ENCODE data around the gene SLC5A11. TPM values are rescaled to one million over a fixed set of nuclear protein-coding genes. Genes with fewer than 3 reads are reported as not detected.

The SLC5A11 gene
- total RNA-seq, 1 donor from 2014 or later, result 0.10 TPM

DNA sequence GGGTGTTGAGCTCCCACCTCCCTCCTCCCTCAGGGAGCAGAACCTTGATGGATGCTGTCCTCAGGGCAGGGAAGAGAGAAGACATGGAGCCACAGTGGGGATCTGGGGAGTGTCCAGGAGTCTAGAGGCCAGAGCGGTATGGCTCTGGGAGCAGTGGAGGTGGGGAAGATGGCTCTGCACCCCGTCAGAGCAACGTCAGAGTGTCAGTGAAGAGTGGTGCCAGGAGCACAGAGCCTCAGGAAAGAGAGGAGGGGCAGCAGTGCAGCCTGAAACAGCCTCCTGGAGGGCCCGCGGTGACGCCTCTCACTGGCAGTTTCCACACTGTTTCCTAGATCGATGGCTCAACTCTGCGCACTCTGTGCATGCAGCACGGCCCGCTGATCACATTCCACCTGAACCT, 23.2 kb upstream of the SLC5A11 start:
- intact Hi-C loops (cut with micrococcal nuclease), result no loop called here
- H3K9me3 Mint-ChIP-seq, result no peaks in the 10 kb centered on the region
- H3K4me3 Mint-ChIP-seq, result no peak overlapping the region
- peaks cover 53% of the 10 kb centered on the region for H3K36me3 Mint-ChIP-seq (ENCODE audit: low read depth)
- no peak overlapping the region for H3K27ac Mint-ChIP-seq
- no peak for DNase-seq (ENCODE audit: low spot score)
- no peaks in the 10 kb centered on the region for H3K27me3 Mint-ChIP-seq (ENCODE audit: insufficient read depth)
- H3K4me1 Mint-ChIP-seq (ENCODE audit: low read depth), result no peaks in the 10 kb centered on the region

GRCh38 chr16:24822974-24823373, 22.8 kb upstream of the SLC5A11 start:
- no peak overlapping the region for H3K27ac Mint-ChIP-seq
- H3K4me3 Mint-ChIP-seq, result no peak overlapping the region
- no peaks in the 10 kb centered on the region for H3K27me3 Mint-ChIP-seq (ENCODE audit: insufficient read depth)
- peaks cover 49% of the 10 kb centered on the region for H3K36me3 Mint-ChIP-seq (ENCODE audit: low read depth)
- H3K9me3 Mint-ChIP-seq, result no peaks in the 10 kb centered on the region
- no peak for DNase-seq (ENCODE audit: low spot score)
- intact Hi-C loops (cut with micrococcal nuclease), result no loop called here
- H3K4me1 Mint-ChIP-seq (ENCODE audit: low read depth), result no peaks in the 10 kb centered on the region

- Mint-ChIP-seq H3K4me1 (ENCODE audit: low read depth) (no peaks in the 10 kb centered on the region), H3K36me3 (ENCODE audit: low read depth) (peaks cover 29% of the 10 kb centered on the region), H3K9me3 (no peaks in the 10 kb centered on the region), H3K27ac (no peak overlapping the region), H3K27me3 (ENCODE audit: insufficient read depth) (no peaks in the 10 kb centered on the region), H3K4me3 (no peak overlapping the region)
- intact Hi-C loops (cut with micrococcal nuclease), result no loop called here
- DNase-seq (ENCODE audit: low spot score), result no peak
Measured at GRCh38 chr16:24825696-24826095, 20.1 kb upstream of the SLC5A11 start.

DNA sequence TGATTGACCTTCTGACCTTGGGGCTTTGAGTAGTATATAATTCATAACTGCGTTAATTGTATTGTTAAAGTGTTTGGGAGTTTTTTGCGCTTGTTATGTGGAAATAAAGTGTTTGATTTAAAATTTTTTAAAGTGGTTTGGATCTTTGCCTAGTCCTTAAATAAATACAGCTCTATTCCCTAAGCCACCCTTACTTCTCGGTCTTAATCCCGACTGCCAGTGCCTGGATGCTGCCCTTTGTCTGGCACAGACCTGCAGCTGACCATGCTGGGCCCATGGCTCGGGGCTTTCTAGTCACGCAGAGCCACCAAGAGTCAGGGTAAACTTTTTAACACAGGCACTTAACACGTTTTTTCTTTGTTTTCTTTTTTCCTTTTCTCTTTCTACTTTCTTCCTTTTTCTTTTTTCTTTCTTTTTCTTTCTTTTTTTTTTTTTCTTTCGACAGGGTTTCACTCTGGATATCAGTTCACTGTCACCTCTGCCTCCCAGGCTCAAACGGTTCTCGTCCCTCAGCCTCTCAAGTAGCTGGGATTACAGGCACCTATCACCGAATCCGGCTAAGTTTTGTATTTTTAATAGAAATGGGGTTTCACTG, 19.6 kb upstream of the SLC5A11 start:
- no peak for DNase-seq (ENCODE audit: low spot score)
- H3K4me1 Mint-ChIP-seq (ENCODE audit: low read depth), result no peaks in the 10 kb centered on the region
- peaks cover 27% of the 10 kb centered on the region for H3K36me3 Mint-ChIP-seq (ENCODE audit: low read depth)
- H3K27me3 Mint-ChIP-seq (ENCODE audit: insufficient read depth), result no peaks in the 10 kb centered on the region
- H3K27ac Mint-ChIP-seq, result no peak overlapping the region
- intact Hi-C loops (cut with micrococcal nuclease), result no loop called here
- H3K9me3 Mint-ChIP-seq, result no peaks in the 10 kb centered on the region
- H3K4me3 Mint-ChIP-seq, result no peak overlapping the region

- H3K36me3 Mint-ChIP-seq (ENCODE audit: low read depth), result peaks cover 22% of the 10 kb centered on the region
- H3K4me1 Mint-ChIP-seq (ENCODE audit: low read depth), result no peaks in the 10 kb centered on the region
- no peaks in the 10 kb centered on the region for H3K27me3 Mint-ChIP-seq (ENCODE audit: insufficient read depth)
- no peak for DNase-seq (ENCODE audit: low spot score)
- H3K27ac Mint-ChIP-seq, result no peak overlapping the region
- intact Hi-C loops (cut with micrococcal nuclease), result no loop called here
- H3K4me3 Mint-ChIP-seq, result no peak overlapping the region
- H3K9me3 Mint-ChIP-seq, result no peaks in the 10 kb centered on the region
Measured at GRCh38 chr16:24826817-24827566, 18.8 kb upstream of the SLC5A11 start.

DNA sequence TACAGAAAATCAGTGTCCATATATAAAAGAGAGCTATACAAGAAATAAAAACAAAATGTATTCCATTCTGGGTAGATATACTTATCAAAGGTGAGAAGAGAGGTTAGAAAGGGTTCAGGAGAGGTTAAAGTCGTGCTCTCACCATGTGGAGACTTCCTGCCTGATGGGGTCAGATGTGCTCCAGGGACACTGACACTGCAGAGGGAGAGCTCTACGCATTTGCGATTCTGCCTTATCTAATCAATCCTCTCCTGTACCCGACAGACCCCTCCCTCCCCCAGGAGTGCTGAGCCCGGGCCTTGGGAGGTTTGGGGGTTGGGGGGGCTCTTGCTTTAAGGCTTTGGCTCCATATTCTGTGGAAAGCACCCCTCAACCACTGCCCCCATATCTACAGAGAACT, 16.6 kb upstream of the SLC5A11 start:
- no peaks in the 10 kb centered on the region for H3K27me3 Mint-ChIP-seq (ENCODE audit: insufficient read depth)
- DNase-seq (ENCODE audit: low spot score), result no peak
- intact Hi-C loops (cut with micrococcal nuclease), result no loop called here

DNA sequence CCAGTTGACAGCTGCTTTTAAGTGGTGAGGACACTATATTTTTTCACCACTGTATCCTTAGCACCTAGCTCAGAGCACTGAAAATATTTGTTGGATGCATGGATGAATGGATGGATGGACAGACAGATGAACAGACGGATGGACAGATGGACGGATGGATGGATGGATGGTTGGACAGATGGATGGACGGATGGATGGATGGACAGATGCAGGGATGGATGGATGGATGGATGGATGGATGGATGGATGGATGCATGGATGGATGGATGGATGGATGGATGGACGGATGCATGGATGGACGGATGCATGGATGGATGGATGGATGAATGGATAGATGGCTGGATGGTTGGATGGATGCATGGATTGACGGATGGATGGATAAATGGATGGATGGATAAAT, 12.4 kb upstream of the SLC5A11 start:
- H3K27ac Mint-ChIP-seq, result no peak overlapping the region
- H3K9me3 Mint-ChIP-seq, result no peaks in the 10 kb centered on the region
- no peaks in the 10 kb centered on the region for H3K27me3 Mint-ChIP-seq (ENCODE audit: insufficient read depth)
- no peaks in the 10 kb centered on the region for H3K36me3 Mint-ChIP-seq (ENCODE audit: low read depth)
- H3K4me3 Mint-ChIP-seq, result no peak overlapping the region
- no peak for DNase-seq (ENCODE audit: low spot score)
- H3K4me1 Mint-ChIP-seq (ENCODE audit: low read depth), result no peaks in the 10 kb centered on the region
- intact Hi-C loops (cut with micrococcal nuclease), result loop anchor here (10.0 kb wide), 1 partner anchor 391 kb away; no protein-coding TSS in a partner anchor

More for the DNA sequence above, 16.6 kb upstream of the SLC5A11 start:
- H3K4me1 Mint-ChIP-seq (ENCODE audit: low read depth), result no peaks in the 10 kb centered on the region
- H3K9me3 Mint-ChIP-seq, result no peaks in the 10 kb centered on the region
- no peak overlapping the region for H3K27ac Mint-ChIP-seq
- peaks cover 13% of the 10 kb centered on the region for H3K36me3 Mint-ChIP-seq (ENCODE audit: low read depth)
- no peak overlapping the region for H3K4me3 Mint-ChIP-seq

- Mint-ChIP-seq H3K27me3 (ENCODE audit: insufficient read depth) (peaks cover 2% of the 10 kb centered on the region), H3K4me1 (ENCODE audit: low read depth) (no peaks in the 10 kb centered on the region), H3K9me3 (no peaks in the 10 kb centered on the region), H3K27ac (no peak overlapping the region), H3K4me3 (no peak overlapping the region), H3K36me3 (ENCODE audit: low read depth) (no peaks in the 10 kb centered on the region)
- intact Hi-C loops (cut with micrococcal nuclease), result loop anchor here (10.0 kb wide), 1 partner anchor 390 kb away; no protein-coding TSS in a partner anchor
- no peak for DNase-seq (ENCODE audit: low spot score)
Measured at GRCh38 chr16:24834459-24835335, 11.1 kb upstream of the SLC5A11 start.

GRCh38 chr16:24836836-24837235, 8.9 kb upstream of the SLC5A11 start:
- Mint-ChIP-seq H3K27ac (no peak overlapping the region), H3K27me3 (ENCODE audit: insufficient read depth) (peaks cover 4% of the 10 kb centered on the region), H3K9me3 (no peaks in the 10 kb centered on the region), H3K4me3 (no peak overlapping the region), H3K4me1 (ENCODE audit: low read depth) (no peaks in the 10 kb centered on the region), H3K36me3 (ENCODE audit: low read depth) (no peaks in the 10 kb centered on the region)
- no peak for DNase-seq (ENCODE audit: low spot score)
- intact Hi-C loops (cut with micrococcal nuclease), result loop anchor here (10.0 kb wide), 1 partner anchor 388 kb away; no protein-coding TSS in a partner anchor

DNA sequence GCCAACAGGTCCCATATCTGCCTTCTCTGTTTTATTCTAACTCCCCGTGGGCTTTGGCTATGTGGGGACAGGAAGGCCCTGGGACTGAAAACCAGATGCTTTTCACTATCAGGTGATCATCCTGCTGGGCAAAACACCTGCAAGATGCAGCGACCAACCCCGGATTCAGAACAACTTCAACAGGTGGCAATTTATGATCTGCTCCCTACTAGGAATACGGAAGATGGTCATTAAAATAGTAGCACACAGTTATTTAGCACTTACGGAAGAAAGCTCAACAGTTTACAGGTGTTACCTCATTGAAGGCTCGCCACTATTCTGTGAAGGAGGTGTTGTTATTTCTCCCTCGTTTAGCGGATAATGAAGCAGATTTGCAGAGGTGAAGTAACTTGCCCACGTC, 7.8 kb upstream of the SLC5A11 start:
- Mint-ChIP-seq H3K27ac (no peak overlapping the region), H3K36me3 (ENCODE audit: low read depth) (no peaks in the 10 kb centered on the region), H3K27me3 (ENCODE audit: insufficient read depth) (peaks cover 4% of the 10 kb centered on the region), H3K4me3 (no peak overlapping the region), H3K9me3 (no peaks in the 10 kb centered on the region), H3K4me1 (ENCODE audit: low read depth) (no peaks in the 10 kb centered on the region)
- no peak for DNase-seq (ENCODE audit: low spot score)
- intact Hi-C loops (cut with micrococcal nuclease), result loop anchor here (10.0 kb wide), 1 partner anchor 387 kb away; no protein-coding TSS in a partner anchor

DNA sequence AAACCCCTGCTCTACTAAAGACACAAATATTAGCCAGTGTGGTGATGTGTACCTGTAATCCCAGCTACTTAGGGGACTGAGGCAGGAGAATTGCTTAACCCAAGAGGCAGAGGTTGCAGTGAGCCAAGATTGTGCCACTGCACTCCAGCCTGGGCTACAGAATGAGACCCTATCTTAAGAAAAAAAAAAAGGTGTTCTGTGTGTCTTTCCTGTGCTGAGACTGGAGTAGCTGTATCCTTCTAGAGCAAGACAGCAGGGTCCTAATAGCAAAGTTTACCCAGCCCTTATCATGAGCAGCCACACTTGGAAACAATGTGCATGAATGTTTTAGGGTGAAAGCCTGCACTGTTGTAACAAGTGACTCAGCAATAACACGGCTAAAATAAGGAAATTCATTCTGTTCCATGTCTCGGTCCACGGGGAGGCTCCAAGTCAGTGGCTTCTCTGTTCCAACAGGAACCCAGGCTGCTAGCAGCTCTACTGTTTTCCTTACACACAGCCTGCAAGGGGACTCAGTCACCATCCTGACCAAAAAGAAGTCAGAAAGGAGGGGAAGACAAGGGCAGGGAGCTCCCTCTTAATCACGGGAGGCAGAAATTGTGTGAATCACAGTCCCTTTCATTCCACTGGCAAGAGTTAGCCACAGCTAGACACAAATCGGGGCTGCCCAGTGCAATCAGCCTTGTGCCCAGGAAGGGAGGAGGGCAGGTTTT, 7.1 kb upstream of the SLC5A11 start:
- Mint-ChIP-seq H3K4me3 (no peak overlapping the region), H3K4me1 (ENCODE audit: low read depth) (no peaks in the 10 kb centered on the region), H3K27ac (no peak overlapping the region), H3K36me3 (ENCODE audit: low read depth) (no peaks in the 10 kb centered on the region), H3K27me3 (ENCODE audit: insufficient read depth) (peaks cover 4% of the 10 kb centered on the region), H3K9me3 (no peaks in the 10 kb centered on the region)
- intact Hi-C loops (cut with micrococcal nuclease), result loop anchor here (10.0 kb wide), 1 partner anchor 386 kb away; no protein-coding TSS in a partner anchor
- no peak for DNase-seq (ENCODE audit: low spot score)

- no peaks in the 10 kb centered on the region for H3K9me3 Mint-ChIP-seq
- no peak for DNase-seq (ENCODE audit: low spot score)
- no peaks in the 10 kb centered on the region for H3K36me3 Mint-ChIP-seq (ENCODE audit: low read depth)
- intact Hi-C loops (cut with micrococcal nuclease), result loop anchor here (10.0 kb wide), 1 partner anchor 385 kb away; no protein-coding TSS in a partner anchor
- H3K4me3 Mint-ChIP-seq, result no peak overlapping the region
- no peaks in the 10 kb centered on the region for H3K4me1 Mint-ChIP-seq (ENCODE audit: low read depth)
- peaks cover 4% of the 10 kb centered on the region for H3K27me3 Mint-ChIP-seq (ENCODE audit: insufficient read depth)
- no peak overlapping the region for H3K27ac Mint-ChIP-seq
Measured at GRCh38 chr16:24839347-24839972, 6.3 kb upstream of the SLC5A11 start.

All from activated T-helper 1 cell treated with anti-CD3 and anti-CD28 coated beads, Interleukin-12 subunit alpha, Interleukin-12 subunit beta, Interleukin-2, Interleukin-4 antibody, amounts not matched to agents 30 ng/mL and 10 ng/mL and 1 ng/mL, durations not matched to agents 14 hours and 24 hours and 36 hours (primary cell).